SK-N-SH (cell line): ENCODE measurements around the gene SPG11. TPM values are rescaled to one million over a fixed set of nuclear protein-coding genes. Genes with fewer than 3 reads are reported as not detected.

ENCODE experiments used
- CTCF ChIA-PET: fragments of 300-600, 350-600 bp; formaldehyde crosslinking; extraction: SDS; loops from one replicate; lab custom pipeline; 2021; lab: Yijun Ruan, JAX
- POLR2A ChIA-PET: fragments of 350-600 bp; sonication (Branson Sonifier 250); formaldehyde crosslinking; extraction: SDS; loops from one replicate; lab custom pipeline; 2020; ENCODE audit warnings: antibody characterized with exemption, inconsistent platforms; lab: Yijun Ruan, JAX
- DNase-seq: peaks from one replicate; pipeline ENCODE4 v3.0.0; 2012
- H2AFZ ChIP-seq: fragments of 200-600 bp; sonication (generic); 2 replicates; pipeline ENCODE4 v1.8.1; 2016; ENCODE audit warnings: antibody characterized with exemption, mild to moderate bottlenecking, low read depth
- H3F3A ChIP-seq: fragments of 200-600 bp; sonication (generic); replicated peaks from 2 replicates; pipeline ENCODE3; 2016; ENCODE audit warnings: antibody characterized with exemption, mild to moderate bottlenecking; ENCODE audit not compliant: insufficient read depth
- H3K27ac ChIP-seq, 2 experiments: fragments of 200-500 bp in 1 of 2; fragments of 200-600 bp in 1 of 2; sonication (Bioruptor generic) in 1 of 2; sonication (generic), shearing (Covaris generic) in 1 of 2; 2 replicates each; pipeline versions ENCODE4 v1.5.1 to v1.6.1; 2014 to 2016; ENCODE audit warnings: low read depth in 2 of 2, inconsistent platforms in 1 of 2, low read length in 1 of 2, mild to moderate bottlenecking in 1 of 2, mixed read lengths in 1 of 2
- H3K27me3 ChIP-seq: fragments of 200-600 bp; sonication (generic), shearing (Covaris generic); 2 replicates; pipeline ENCODE4 v1.6.1; 2016; ENCODE audit warnings: mixed run types; ENCODE audit not compliant: insufficient read depth
- H3K36me3 ChIP-seq, 2 experiments: fragments of 200-500 bp in 1 of 2; fragments of 200-600 bp in 1 of 2; sonication (Bioruptor generic) in 1 of 2; sonication (generic) in 1 of 2; replicated peaks in 1 of 2; 2 replicates each; pipeline versions ENCODE3 to v1.5.1; 2014 to 2016; ENCODE audit warnings: low read length in 1 of 2, mild to moderate bottlenecking in 1 of 2; ENCODE audit not compliant: insufficient read depth in 2 of 2, control insufficient read depth in 1 of 2
- H3K4me1 ChIP-seq, 2 experiments: fragments of 200-500 bp in 1 of 2; fragments of 200-600 bp in 1 of 2; sonication (Bioruptor generic) in 1 of 2; sonication (generic), shearing (Covaris generic) in 1 of 2; 2 replicates each; pipeline versions ENCODE4 v1.5.1 to v1.6.1; 2014 to 2016; ENCODE audit warnings: low read depth in 1 of 2, low read length in 1 of 2, mixed run types in 1 of 2; ENCODE audit not compliant: insufficient read depth in 2 of 2, control insufficient read depth in 1 of 2
- H3K4me2 ChIP-seq: fragments of 200-600 bp; sonication (generic), shearing (Covaris generic); 2 replicates; pipeline ENCODE4 v1.6.1; 2017; ENCODE audit warnings: mixed run types
- H3K4me3 ChIP-seq, 2 experiments: fragments of 200-500 bp in 1 of 2; fragments of 200-600 bp in 1 of 2; sonication (Bioruptor generic) in 1 of 2; sonication (generic), shearing (Covaris generic) in 1 of 2; 2 replicates each; pipeline versions ENCODE4 v1.5.1 to v1.8.1; 2014 to 2016; ENCODE audit warnings: low read depth in 2 of 2, inconsistent platforms in 1 of 2, low read length in 1 of 2, mild to moderate bottlenecking in 1 of 2, mixed read lengths in 1 of 2, moderate library complexity in 1 of 2
- H3K79me2 ChIP-seq: fragments of 200-600 bp; sonication (generic); 2 replicates; pipeline ENCODE4 v1.8.1; 2017; ENCODE audit warnings: mild to moderate bottlenecking; ENCODE audit not compliant: insufficient read depth
- H3K9ac ChIP-seq: fragments of 200-600 bp; sonication (generic); 2 replicates; pipeline ENCODE4 v1.6.1; 2017; ENCODE audit warnings: mixed run types
- H3K9me2 ChIP-seq: fragments of 200-600 bp; sonication (generic); 2 replicates; pipeline ENCODE4 v1.6.1; 2017; ENCODE audit warnings: mixed run types
- H3K9me3 ChIP-seq: fragments of 200-600 bp; sonication (generic); 2 replicates; pipeline ENCODE4 v1.6.1; 2017; ENCODE audit warnings: mixed run types, mild to moderate bottlenecking, moderate library complexity
- H4K20me1 ChIP-seq: fragments of 200-600 bp; sonication (generic); 2 replicates; pipeline ENCODE4 v1.6.1; 2017; ENCODE audit warnings: mild to moderate bottlenecking, mixed run types; ENCODE audit not compliant: insufficient read depth
- ELF1 ChIP-seq: IDR thresholded peaks from 2 replicates; pipeline ENCODE4 v1.4.0; 2012
- EP300 ChIP-seq, 2 experiments: IDR thresholded peaks; 2 replicates each; pipeline versions ENCODE4 v1.4.0 to v1.6.1; 2012; ENCODE audit warnings: borderline replicate concordance in 1 of 2, low read depth in 1 of 2, low read length in 1 of 2
- FOXJ3 ChIP-seq: sonication (generic); formaldehyde crosslinking; IDR thresholded peaks from 2 replicates; pipeline ENCODE4 v1.5.1; 2020; ENCODE audit warnings: mild to moderate bottlenecking, missing genetic modification reagents
- FOXM1 ChIP-seq: IDR thresholded peaks from 2 replicates; pipeline ENCODE4 v1.4.0; 2012; ENCODE audit warnings: low read depth, mild to moderate bottlenecking
- GATA2 ChIP-seq: sonication (generic); formaldehyde crosslinking; IDR thresholded peaks from 2 replicates; pipeline ENCODE4 v1.5.0; 2020; ENCODE audit warnings: mild to moderate bottlenecking, missing genetic modification reagents
- JUND ChIP-seq: IDR thresholded peaks from 2 replicates; pipeline ENCODE4 v1.4.0; 2012
- MAX ChIP-seq: IDR thresholded peaks from 2 replicates; pipeline ENCODE4 v1.4.0; 2012; ENCODE audit warnings: low read depth
- MEF2A ChIP-seq: IDR thresholded peaks from 2 replicates; pipeline ENCODE4 v1.4.0; 2012; ENCODE audit warnings: low read depth, borderline replicate concordance
- MXI1 ChIP-seq: IDR thresholded peaks from 2 replicates; pipeline ENCODE4 v1.6.1; 2012; ENCODE audit warnings: mild to moderate bottlenecking, low read depth, low read length, improper control_type of control experiment
- NFIC ChIP-seq: IDR thresholded peaks from 2 replicates; pipeline ENCODE4 v1.4.0; 2012; ENCODE audit warnings: borderline replicate concordance
- NRF1 ChIP-seq: IDR thresholded peaks from 2 replicates; pipeline ENCODE4 v1.6.1; 2012; ENCODE audit warnings: low read depth, mild to moderate bottlenecking, low read length
- POLR2AphosphoS5 ChIP-seq: IDR thresholded peaks from 2 replicates; pipeline ENCODE4 v1.6.1; 2012; ENCODE audit warnings: low read depth, low read length
- RFX5 ChIP-seq: IDR thresholded peaks from 2 replicates; pipeline ENCODE4 v1.6.1; 2012; ENCODE audit warnings: mild to moderate bottlenecking, improper control_type of control experiment, low read length
- SMC3 ChIP-seq: IDR thresholded peaks from 2 replicates; pipeline ENCODE4 v1.6.1; 2012; ENCODE audit warnings: low read depth, low read length, improper control_type of control experiment
- TAF1 ChIP-seq: IDR thresholded peaks from 2 replicates; pipeline ENCODE4 v1.6.1; 2012; ENCODE audit warnings: low read depth, mild to moderate bottlenecking, low read length, moderate library complexity, borderline replicate concordance
- USF2 ChIP-seq: fragments of 150-350 bp; IDR thresholded peaks from 2 replicates; pipeline ENCODE4 v1.6.1; 2017; ENCODE audit warnings: antibody characterized with exemption, low read length, low read depth, borderline replicate concordance
- YY1 ChIP-seq: IDR thresholded peaks from 2 replicates; pipeline ENCODE4 v1.4.0; 2012; ENCODE audit warnings: low read depth, mild to moderate bottlenecking
- WGBS: methylation state at CpG from one replicate; pipeline ENCODE4 v1.1.6; 2017; ENCODE audit warnings: low lambda C conversion rate; 5-methylcytosine and 5-hydroxymethylcytosine counted together
- polyA plus RNA-seq, 3 experiments: library from polyadenylated mRNA; depleted of rRNA; stranded (reverse); fragments of >200 nt; gene quantifications; 2 replicates each; pipeline ENCODE4 v1.2.3, GENCODE V29; 2012
- TF ChIP-seq, protein P1 (sequence below): IDR thresholded peaks from 2 replicates; pipeline ENCODE4 v1.4.0; 2012; ENCODE audit warnings: low read depth, borderline replicate concordance
- TF ChIP-seq, protein P2 (sequence below): fragments of 200-600 bp; sonication (generic); IDR thresholded peaks from 2 replicates; pipeline ENCODE4 v1.6.1; 2017; ENCODE audit warnings: antibody characterized with exemption, mild to moderate bottlenecking, moderate library complexity
- TF ChIP-seq, protein P3 (sequence below): IDR thresholded peaks from 2 replicates; pipeline ENCODE4; 2012

Gene SPG11
- polyA plus RNA-seq, 1 of the 3 experiments (the other 2 are of a cell fraction), result 36.3 TPM

DNA sequence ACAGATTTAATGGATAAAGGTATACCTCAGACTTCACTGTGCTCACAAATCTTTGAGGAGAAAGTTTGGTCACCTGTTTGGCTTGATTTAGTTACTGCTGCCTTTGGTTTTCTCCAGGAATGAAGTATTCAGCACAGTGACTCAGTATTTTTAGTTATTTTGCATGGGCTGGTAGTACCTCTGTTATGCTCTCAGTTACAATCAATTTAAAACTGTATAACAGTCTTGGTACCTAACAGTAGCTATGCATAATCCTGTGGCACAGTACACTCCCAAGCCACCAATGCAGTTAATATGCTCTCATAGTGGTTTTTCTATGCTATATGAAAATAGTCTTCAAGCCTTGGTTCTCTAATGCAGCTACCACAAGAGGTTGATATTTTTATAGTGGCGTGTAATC is 138.4 kb downstream of the SPG11 start:
- H4K20me1 ChIP-seq, result no peaks in the 10 kb centered on the region
- H3K36me3 ChIP-seq, result peaks cover 41 to 49% of the 10 kb centered on the region in 2 experiments
- WGBS, result 100% methylated on average over 1 of the region's 1 CpG
- ChIA-PET POLR2A (no interaction called here), CTCF (interaction anchor here (0.8 to 1.0 kb wide), 2 partner anchors 24 to 306 kb away, joined by 3 read pairs; no protein-coding TSS in a partner anchor)
- no peaks in the 10 kb centered on the region for H3K9me2 ChIP-seq
- no peaks in the 10 kb centered on the region for H3K4me1 ChIP-seq
- H3K27ac ChIP-seq, result peak overlapping the region in 1 of 2 experiments; percentile 15; a peak in 2 of 4 replicates
- no peaks in the 10 kb centered on the region for H3K27me3 ChIP-seq
- no peak overlapping the region for H3K4me2 ChIP-seq
- no peak for DNase-seq
- H3K9ac ChIP-seq, result no peak overlapping the region
- peaks cover 9% of the 10 kb centered on the region; the same call in 1 of the 2 replicates for H3K79me2 ChIP-seq
- H2AFZ ChIP-seq, result no peak overlapping the region
- H3K9me3 ChIP-seq, result no peaks in the 10 kb centered on the region
- H3K4me3 ChIP-seq, result no peak overlapping the region
- TF ChIP-seq MXI1, result no peak
- no peak for TF ChIP-seq POLR2AphosphoS5
- TF ChIP-seq SMC3, result no peak
- TF ChIP-seq GATA2 (CRISPR knock-in tag), result no peak
- no peak for TF ChIP-seq MEF2A
- no peak for TF ChIP-seq FOXJ3 (CRISPR knock-in tag)
- no peak for TF ChIP-seq USF2
- no peak for TF ChIP-seq YY1
- no peak for TF ChIP-seq EP300 (IDR thresholded peaks at IDR 0.05; ENCODE audit: borderline replicate concordance in 1 of 2, low read depth in 1 of 2, low read length in 1 of 2)
- no peak for TF ChIP-seq JUND
- TF ChIP-seq RFX5, result no peak
- TF ChIP-seq MAX, result no peak
- TF ChIP-seq, protein P1, sequence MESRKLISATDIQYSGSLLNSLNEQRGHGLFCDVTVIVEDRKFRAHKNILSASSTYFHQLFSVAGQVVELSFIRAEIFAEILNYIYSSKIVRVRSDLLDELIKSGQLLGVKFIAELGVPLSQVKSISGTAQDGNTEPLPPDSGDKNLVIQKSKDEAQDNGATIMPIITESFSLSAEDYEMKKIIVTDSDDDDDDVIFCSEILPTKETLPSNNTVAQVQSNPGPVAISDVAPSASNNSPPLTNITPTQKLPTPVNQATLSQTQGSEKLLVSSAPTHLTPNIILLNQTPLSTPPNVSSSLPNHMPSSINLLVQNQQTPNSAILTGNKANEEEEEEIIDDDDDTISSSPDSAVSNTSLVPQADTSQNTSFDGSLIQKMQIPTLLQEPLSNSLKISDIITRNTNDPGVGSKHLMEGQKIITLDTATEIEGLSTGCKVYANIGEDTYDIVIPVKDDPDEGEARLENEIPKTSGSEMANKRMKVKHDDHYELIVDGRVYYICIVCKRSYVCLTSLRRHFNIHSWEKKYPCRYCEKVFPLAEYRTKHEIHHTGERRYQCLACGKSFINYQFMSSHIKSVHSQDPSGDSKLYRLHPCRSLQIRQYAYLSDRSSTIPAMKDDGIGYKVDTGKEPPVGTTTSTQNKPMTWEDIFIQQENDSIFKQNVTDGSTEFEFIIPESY, result no peak
- no peak for TF ChIP-seq NRF1
- TF ChIP-seq, protein P2, sequence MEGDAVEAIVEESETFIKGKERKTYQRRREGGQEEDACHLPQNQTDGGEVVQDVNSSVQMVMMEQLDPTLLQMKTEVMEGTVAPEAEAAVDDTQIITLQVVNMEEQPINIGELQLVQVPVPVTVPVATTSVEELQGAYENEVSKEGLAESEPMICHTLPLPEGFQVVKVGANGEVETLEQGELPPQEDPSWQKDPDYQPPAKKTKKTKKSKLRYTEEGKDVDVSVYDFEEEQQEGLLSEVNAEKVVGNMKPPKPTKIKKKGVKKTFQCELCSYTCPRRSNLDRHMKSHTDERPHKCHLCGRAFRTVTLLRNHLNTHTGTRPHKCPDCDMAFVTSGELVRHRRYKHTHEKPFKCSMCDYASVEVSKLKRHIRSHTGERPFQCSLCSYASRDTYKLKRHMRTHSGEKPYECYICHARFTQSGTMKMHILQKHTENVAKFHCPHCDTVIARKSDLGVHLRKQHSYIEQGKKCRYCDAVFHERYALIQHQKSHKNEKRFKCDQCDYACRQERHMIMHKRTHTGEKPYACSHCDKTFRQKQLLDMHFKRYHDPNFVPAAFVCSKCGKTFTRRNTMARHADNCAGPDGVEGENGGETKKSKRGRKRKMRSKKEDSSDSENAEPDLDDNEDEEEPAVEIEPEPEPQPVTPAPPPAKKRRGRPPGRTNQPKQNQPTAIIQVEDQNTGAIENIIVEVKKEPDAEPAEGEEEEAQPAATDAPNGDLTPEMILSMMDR, result no peak
- no peak for TF ChIP-seq TAF1
- TF ChIP-seq NFIC, result no peak
- no peak for TF ChIP-seq ELF1
- TF ChIP-seq, protein P3, sequence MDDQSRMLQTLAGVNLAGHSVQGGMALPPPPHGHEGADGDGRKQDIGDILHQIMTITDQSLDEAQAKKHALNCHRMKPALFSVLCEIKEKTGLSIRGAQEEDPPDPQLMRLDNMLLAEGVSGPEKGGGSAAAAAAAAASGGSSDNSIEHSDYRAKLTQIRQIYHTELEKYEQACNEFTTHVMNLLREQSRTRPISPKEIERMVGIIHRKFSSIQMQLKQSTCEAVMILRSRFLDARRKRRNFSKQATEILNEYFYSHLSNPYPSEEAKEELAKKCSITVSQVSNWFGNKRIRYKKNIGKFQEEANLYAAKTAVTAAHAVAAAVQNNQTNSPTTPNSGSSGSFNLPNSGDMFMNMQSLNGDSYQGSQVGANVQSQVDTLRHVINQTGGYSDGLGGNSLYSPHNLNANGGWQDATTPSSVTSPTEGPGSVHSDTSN, result no peak
- no peak for TF ChIP-seq FOXM1
- H3F3A ChIP-seq, result peaks cover 23% of the 10 kb centered on the region
